Progenitor cell of endocrine pancreas (in vitro differentiated cells): ENCODE results near the gene TRIM14. TPM values are rescaled to one million over a fixed set of nuclear protein-coding genes. Genes with fewer than 3 reads are reported as not detected.
"Not testable (repeated sequence)": the region's sequence is repeated elsewhere in the genome, so short reads cannot be mapped to it uniquely, and the experiment has no call there.

Experiments
- DNase-seq: peaks from one replicate; pipeline ENCODE4 v3.0.0; 2021; ENCODE audit warnings: low spot score; ENCODE audit not compliant: unreplicated experiment
- H3K27ac Mint-ChIP-seq: 2 replicates; pipeline ENCODE4 v1.8.0; 2021; ENCODE audit warnings: mild to moderate bottlenecking, moderate library complexity, mixed read lengths
- H3K27me3 Mint-ChIP-seq: 2 replicates; pipeline ENCODE4 v1.8.0; 2021; ENCODE audit warnings: mixed read lengths
- H3K36me3 Mint-ChIP-seq: 2 replicates; pipeline ENCODE4 v1.8.0; 2022; ENCODE audit warnings: mixed read lengths; ENCODE audit not compliant: insufficient read depth
- H3K4me1 Mint-ChIP-seq: 2 replicates; pipeline ENCODE4 v1.8.0; 2021; ENCODE audit warnings: low read depth, mixed read lengths
- H3K4me3 Mint-ChIP-seq: 2 replicates; pipeline ENCODE4 v1.8.0; 2021; ENCODE audit warnings: low read depth, mild to moderate bottlenecking, moderate library complexity, mixed read lengths
- H3K9me3 Mint-ChIP-seq: 2 replicates; pipeline ENCODE4 v1.8.0; 2021; ENCODE audit warnings: low read depth, mixed read lengths
- total RNA-seq: library from RNA; stranded (reverse); gene quantifications from 2 replicates; pipeline ENCODE4 v1.2.1, GENCODE V29; 2021
- TF ChIP-seq, protein P1 (sequence below): fragments of 200-600 bp; sonication (generic); IDR thresholded peaks from one replicate; pipeline ENCODE4 v1.5.0; 2021; ENCODE audit warnings: antibody characterized with exemption, mild to moderate bottlenecking; ENCODE audit not compliant: unreplicated experiment

The TRIM14 gene
- total RNA-seq, 1 donor from 2014 or later = 2.9 TPM

GRCh38 chr9:98078895-98079294 is 40.1 kb downstream of the TRIM14 start:
- TF ChIP-seq, protein P1, sequence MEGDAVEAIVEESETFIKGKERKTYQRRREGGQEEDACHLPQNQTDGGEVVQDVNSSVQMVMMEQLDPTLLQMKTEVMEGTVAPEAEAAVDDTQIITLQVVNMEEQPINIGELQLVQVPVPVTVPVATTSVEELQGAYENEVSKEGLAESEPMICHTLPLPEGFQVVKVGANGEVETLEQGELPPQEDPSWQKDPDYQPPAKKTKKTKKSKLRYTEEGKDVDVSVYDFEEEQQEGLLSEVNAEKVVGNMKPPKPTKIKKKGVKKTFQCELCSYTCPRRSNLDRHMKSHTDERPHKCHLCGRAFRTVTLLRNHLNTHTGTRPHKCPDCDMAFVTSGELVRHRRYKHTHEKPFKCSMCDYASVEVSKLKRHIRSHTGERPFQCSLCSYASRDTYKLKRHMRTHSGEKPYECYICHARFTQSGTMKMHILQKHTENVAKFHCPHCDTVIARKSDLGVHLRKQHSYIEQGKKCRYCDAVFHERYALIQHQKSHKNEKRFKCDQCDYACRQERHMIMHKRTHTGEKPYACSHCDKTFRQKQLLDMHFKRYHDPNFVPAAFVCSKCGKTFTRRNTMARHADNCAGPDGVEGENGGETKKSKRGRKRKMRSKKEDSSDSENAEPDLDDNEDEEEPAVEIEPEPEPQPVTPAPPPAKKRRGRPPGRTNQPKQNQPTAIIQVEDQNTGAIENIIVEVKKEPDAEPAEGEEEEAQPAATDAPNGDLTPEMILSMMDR = no peak
- H3K27ac Mint-ChIP-seq = no peak overlapping the region
- peaks cover 9% of the 10 kb centered on the region for H3K4me1 Mint-ChIP-seq
- DNase-seq = no peak
- H3K36me3 Mint-ChIP-seq = peaks cover 12% of the 10 kb centered on the region
- H3K9me3 Mint-ChIP-seq = no peaks in the 10 kb centered on the region
- no peak overlapping the region for H3K4me3 Mint-ChIP-seq
- no peaks in the 10 kb centered on the region for H3K27me3 Mint-ChIP-seq

- H3K27ac Mint-ChIP-seq, DNase-seq, H3K36me3 Mint-ChIP-seq, H3K9me3 Mint-ChIP-seq, H3K27me3 Mint-ChIP-seq, H3K4me3 Mint-ChIP-seq: not testable (repeated sequence)
- peaks cover 15% of the 10 kb centered on the region for H3K4me1 Mint-ChIP-seq
These were observed 42.5 kb downstream of the TRIM14 start for GRCh38 chr9:98076514-98076890.

DNA sequence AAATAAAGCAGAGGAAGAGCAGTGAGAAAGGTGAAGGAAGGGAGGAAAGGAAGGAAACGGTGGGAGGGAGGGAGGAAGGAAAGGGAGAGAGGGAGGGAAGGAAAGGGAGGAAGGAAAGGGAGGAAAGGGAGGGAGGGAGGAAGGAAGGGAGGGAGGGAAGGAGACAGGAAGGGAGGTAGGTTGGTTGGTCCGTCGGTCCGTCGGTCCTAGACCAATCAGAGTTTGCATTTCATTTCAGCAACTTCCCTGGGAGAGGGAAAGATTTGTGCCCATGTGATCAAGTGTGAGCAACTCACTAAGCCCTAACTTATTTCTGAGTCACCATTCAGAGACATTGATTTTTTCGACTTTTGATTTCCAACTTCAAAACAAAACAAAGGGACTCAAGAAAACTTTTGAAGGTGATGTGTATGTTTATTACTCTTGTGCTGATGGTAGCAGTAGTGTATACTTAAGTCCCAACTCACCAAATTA is 43.7 kb downstream of the TRIM14 start:
- Mint-ChIP-seq H3K9me3 (no peaks in the 10 kb centered on the region), H3K36me3 (peaks cover 9% of the 10 kb centered on the region), H3K27me3 (no peaks in the 10 kb centered on the region), H3K4me1 (peaks cover 15% of the 10 kb centered on the region), H3K27ac (peak overlapping the region; percentile 13), H3K4me3 (no peak overlapping the region)
- TF ChIP-seq, protein P1 = no peak
- no peak for DNase-seq

DNA sequence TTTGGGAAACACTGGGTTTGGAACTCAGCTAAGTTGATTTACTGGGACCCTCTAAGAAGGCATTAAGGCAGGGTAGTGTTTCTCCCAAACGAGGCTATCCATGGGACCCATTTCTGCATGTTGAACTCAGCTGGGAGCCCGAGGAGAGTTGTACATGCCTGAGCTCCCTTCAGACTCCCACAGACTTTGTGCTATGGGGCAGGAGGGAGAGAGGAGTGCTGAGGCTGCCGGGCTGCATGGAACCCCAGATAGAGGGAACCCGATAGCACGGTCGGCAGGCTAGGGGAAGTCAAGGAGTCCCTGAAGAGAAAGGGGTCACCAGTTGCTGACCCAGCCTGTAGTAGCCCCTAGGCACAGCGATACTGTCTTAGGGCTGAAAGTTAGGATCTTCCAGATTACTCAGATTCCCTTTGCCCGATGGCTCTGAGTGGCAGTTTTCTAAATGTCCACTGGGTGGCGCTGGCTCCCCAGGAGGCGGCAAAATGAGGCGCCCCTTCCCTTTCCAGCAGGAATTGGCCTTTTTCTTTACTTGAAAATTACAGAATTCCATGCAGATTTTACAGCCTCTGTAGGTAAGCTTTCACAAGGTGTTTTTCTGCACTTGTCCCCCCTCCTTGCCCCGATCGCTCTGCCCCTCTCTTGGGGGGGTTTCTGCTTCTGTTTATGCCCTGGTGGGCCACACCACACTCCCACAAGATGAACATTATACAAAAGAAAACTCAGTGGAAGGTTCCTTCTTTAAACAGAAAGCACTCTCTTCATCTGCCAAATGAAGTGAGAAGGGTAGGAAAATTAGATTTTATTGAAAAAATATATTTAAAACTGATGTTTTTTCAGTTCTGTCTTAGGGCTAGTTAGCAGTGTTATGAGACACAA is 44.7 kb downstream of the TRIM14 start:
- H3K9me3 Mint-ChIP-seq = no peaks in the 10 kb centered on the region

GRCh38 chr9:98071737-98072136 is 47.3 kb downstream of the TRIM14 start:
- no peak for DNase-seq
- Mint-ChIP-seq H3K36me3 (peaks cover 5% of the 10 kb centered on the region), H3K4me1 (peaks cover 15% of the 10 kb centered on the region), H3K4me3 (no peak overlapping the region), H3K27me3 (no peaks in the 10 kb centered on the region), H3K27ac (no peak overlapping the region), H3K9me3 (no peaks in the 10 kb centered on the region)
- TF ChIP-seq, protein P1 = no peak

More for the DNA sequence above, 44.7 kb downstream of the TRIM14 start:
- no peak overlapping the region for H3K4me3 Mint-ChIP-seq
- peak; percentile 65 for DNase-seq
- TF ChIP-seq, protein P1 = peak; percentile 92
- H3K36me3 Mint-ChIP-seq = peaks cover 9% of the 10 kb centered on the region
- no peaks in the 10 kb centered on the region for H3K27me3 Mint-ChIP-seq
- peak overlapping the region; percentile 41 for H3K27ac Mint-ChIP-seq
- peaks cover 15% of the 10 kb centered on the region for H3K4me1 Mint-ChIP-seq

DNA sequence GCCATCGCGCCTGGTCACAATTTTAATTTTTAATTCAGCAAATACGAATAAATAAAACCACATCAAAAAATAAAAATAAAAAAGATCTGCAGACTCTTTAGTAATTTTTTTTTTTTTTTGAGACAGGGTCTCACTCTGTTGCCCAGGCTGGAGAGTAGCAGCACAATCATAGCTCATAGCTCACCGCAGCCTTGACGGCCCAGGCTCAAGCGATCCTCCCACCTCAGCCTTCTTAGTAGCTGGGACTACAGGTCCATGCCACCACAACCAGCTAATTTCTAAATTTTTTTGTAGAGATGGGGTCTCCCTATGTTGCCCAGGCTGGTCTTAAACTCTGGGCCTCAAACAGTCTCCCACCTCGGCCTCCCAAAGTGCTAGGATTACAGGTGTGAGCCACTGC is 48.3 kb downstream of the TRIM14 start:
- TF ChIP-seq, protein P1 = no peak
- DNase-seq = no peak
- Mint-ChIP-seq H3K9me3 (no peaks in the 10 kb centered on the region), H3K36me3 (peaks cover 8% of the 10 kb centered on the region), H3K27ac (no peak overlapping the region), H3K27me3 (no peaks in the 10 kb centered on the region), H3K4me1 (peaks cover 12% of the 10 kb centered on the region), H3K4me3 (no peak overlapping the region)
